Upper lobe of left lung (tissue), 6 donors: Measurements from ENCODE around the gene HLA-DQA2. TPM values are rescaled to one million over a fixed set of nuclear protein-coding genes. Genes with fewer than 3 reads are reported as not detected.
"Not testable (repeated sequence)": the region's sequence is repeated elsewhere in the genome, so short reads cannot be mapped to it uniquely, and the experiment has no call there.

ENCODE experiments used
- ATAC-seq, 2 donors: fragments of 200-7000 bp; cut with Tn5 transposase; one replicate each; pipeline ENCODE4 v1.9.1; 2022; ENCODE audit warnings: mild to moderate bottlenecking in 2 of 2, moderate library complexity in 2 of 2; ENCODE audit not compliant: low FRiP score in 2 of 2
- DNase-seq, 2 donors: peaks; one replicate each; pipeline ENCODE4 v3.0.0-alpha.2; 2019 to 2020
- H3K27ac ChIP-seq, 4 donors: fragments of 200-600 bp; sonication (generic); one replicate each; pipeline ENCODE4 v1.5.1; 2016 to 2019
- H3K27me3 ChIP-seq, 4 donors: fragments of 200-600 bp; sonication (generic); one replicate each; pipeline ENCODE4 v1.5.1; 2017 to 2019
- H3K36me3 ChIP-seq, 4 donors: fragments of 200-600 bp; sonication (generic); one replicate each; pipeline ENCODE4 v1.5.1; 2016 to 2019
- H3K4me1 ChIP-seq, 4 donors: fragments of 200-600 bp; sonication (generic); one replicate each; pipeline ENCODE4 v1.5.1; 2018 to 2019
- H3K4me3 ChIP-seq, 4 donors: fragments of 200-600 bp; sonication (generic); one replicate each; pipeline ENCODE4 v1.5.1; 2017 to 2019; ENCODE audit warnings: mild to moderate bottlenecking in 2 of 4, moderate library complexity in 1 of 4
- H3K9me3 ChIP-seq, 4 donors: fragments of 200-600 bp; sonication (generic); one replicate each; pipeline ENCODE4 v1.5.1; 2018 to 2019
- CTCF ChIP-seq, 6 experiments: fragments of 450-650 bp in 4 of 6; fragments of 200-600 bp in 2 of 6; sonication (generic) in 2 of 6; IDR thresholded peaks; one replicate each; pipeline ENCODE4 v1.5.1; 2016 to 2019; ENCODE audit warnings: antibody characterized with exemption in 6 of 6
- EP300 ChIP-seq, 4 donors: sonication (generic); formaldehyde crosslinking; IDR thresholded peaks; one replicate each; pipeline ENCODE4 v1.5.1; 2017; ENCODE audit warnings: antibody characterized with exemption in 4 of 4, control low read depth in 2 of 4
- POLR2A ChIP-seq, 4 donors: fragments of 450-650 bp; IDR thresholded peaks; one replicate each; pipeline ENCODE4 v1.5.1; 2016 to 2017; ENCODE audit warnings: antibody characterized with exemption in 4 of 4, mild to moderate bottlenecking in 2 of 4
- POLR2AphosphoS5 ChIP-seq, 2 donors: sonication (generic); formaldehyde crosslinking; IDR thresholded peaks; one replicate each; pipeline ENCODE4 v1.5.1; 2017; ENCODE audit warnings: antibody characterized with exemption in 2 of 2
- WGBS, 2 donors: methylation state at CpG; one replicate each; pipeline ENCODE4 v1.1.5; 2017 to 2018; 5-methylcytosine and 5-hydroxymethylcytosine counted together
- total RNA-seq, 6 donors: library from RNA; depleted of rRNA in 4 of 6; stranded (reverse); fragments of >200 nt in 4 of 6; gene quantifications; one replicate each; pipeline versions ENCODE4 v1.1.0 to v1.2.1, GENCODE V29; 2016 to 2021
- donor health status: DM: no; HTN: no; CAD: no; lungs with moderate emphysema.
- donor health status: DM: no; HTN: yes; CAD: no; lungs with severe emphysema.

Gene HLA-DQA2
- total RNA-seq, 6 donors from 2014 or later = 1.4 to 52.6 (median 4.4) TPM; not detected in 1

GRCh38 chr6:32718879-32719278 is 22.3 kb upstream of the HLA-DQA2 start:
- Histone ChIP-seq H3K4me1 (no peaks in the 10 kb centered on the region), H3K36me3 (no peaks in the 10 kb centered on the region), H3K4me3 (no peak overlapping the region), H3K27me3 (no peaks in the 10 kb centered on the region), H3K9me3 (no peaks in the 10 kb centered on the region), H3K27ac (no peak overlapping the region)
- TF ChIP-seq POLR2AphosphoS5 (IDR thresholded peaks at IDR 0.05) (no peak), EP300 (IDR thresholded peaks at IDR 0.05) (no peak), CTCF (IDR thresholded peaks at IDR 0.05) (no peak), POLR2A (IDR thresholded peaks at IDR 0.05) (no peak)
- no peak for ATAC-seq
- DNase-seq = no peak
- WGBS, 2 donors = 54 to 64% methylated on average over 3 of the region's 3 CpGs

- no peak overlapping the region for H3K4me3 ChIP-seq
- H3K4me1 ChIP-seq = no peaks in the 10 kb centered on the region
- H3K27ac ChIP-seq = no peak overlapping the region
- no peaks in the 10 kb centered on the region for H3K27me3 ChIP-seq
- TF ChIP-seq POLR2AphosphoS5 (IDR thresholded peaks at IDR 0.05) = no peak
- TF ChIP-seq POLR2A (IDR thresholded peaks at IDR 0.05) = no peak
- TF ChIP-seq CTCF (IDR thresholded peaks at IDR 0.05) = no peak
- 49 to 56% methylated on average over 2 of the region's 2 CpGs for WGBS, 2 donors
- no peaks in the 10 kb centered on the region for H3K36me3 ChIP-seq
- no peaks in the 10 kb centered on the region for H3K9me3 ChIP-seq
- no peak for DNase-seq
- no peak for ATAC-seq
Observed at GRCh38 chr6:32738126-32738525, 3.1 kb upstream of the HLA-DQA2 start.

GRCh38 chr6:32742374-32742773 is 1.2 kb downstream of the HLA-DQA2 start:
- Histone ChIP-seq H3K9me3 (no peaks in the 10 kb centered on the region), H3K4me1 (no peaks in the 10 kb centered on the region), H3K36me3 (no peaks in the 10 kb centered on the region), H3K27ac (no peak overlapping the region), H3K27me3 (no peaks in the 10 kb centered on the region), H3K4me3 (no peak overlapping the region)
- 81 to 85% methylated on average over 3 of the region's 3 CpGs for WGBS, 2 donors
- ATAC-seq (no peak), DNase-seq (no peak)
- TF ChIP-seq CTCF (IDR thresholded peaks at IDR 0.05) = no peak
- TF ChIP-seq EP300 (IDR thresholded peaks at IDR 0.05) = no peak
- TF ChIP-seq POLR2AphosphoS5 (IDR thresholded peaks at IDR 0.05) = no peak
- no peak for TF ChIP-seq POLR2A (IDR thresholded peaks at IDR 0.05)

- TF ChIP-seq CTCF (IDR thresholded peaks at IDR 0.05) (no peak), POLR2A (IDR thresholded peaks at IDR 0.05) (no peak), POLR2AphosphoS5 (IDR thresholded peaks at IDR 0.05) (no peak), EP300 (IDR thresholded peaks at IDR 0.05) (no peak)
- 35 to 41% methylated on average over 5 of the region's 5 CpGs for whole genome bisulfite sequencing, 2 donors
- ATAC-seq (no peak), DNase-seq (no peak)
- H3K27ac ChIP-seq = no peak overlapping the region
- no peaks in the 10 kb centered on the region for H3K9me3 ChIP-seq
- no peak overlapping the region for H3K4me3 ChIP-seq
- no peaks in the 10 kb centered on the region for H3K27me3 ChIP-seq
- no peaks in the 10 kb centered on the region for H3K4me1 ChIP-seq
- no peaks in the 10 kb centered on the region for H3K36me3 ChIP-seq
Observed at GRCh38 chr6:32744776-32745175, 3.6 kb downstream of the HLA-DQA2 start.

- not testable (repeated sequence) for H3K9me3 ChIP-seq, H3K27me3 ChIP-seq, H3K4me3 ChIP-seq, ATAC-seq, H3K27ac ChIP-seq, DNase-seq, H3K36me3 ChIP-seq, H3K4me1 ChIP-seq
- WGBS, 2 donors = 46 to 67% methylated on average over 1 of the region's 1 CpG
Observed at GRCh38 chr6:32745649-32746048, 4.5 kb downstream of the HLA-DQA2 start.
